ENCODE measurements around the gene MAVS. TPM values are rescaled to one million over a fixed set of nuclear protein-coding genes. Genes with fewer than 3 reads are reported as not detected.
"Not testable (repeated sequence)": the region's sequence is repeated elsewhere in the genome, so short reads cannot be mapped to it uniquely, and the experiment has no call there.

Gene MAVS
- total RNA-seq, 4 donors from 2014 or later: 28.5 to 50.0 (median 40.1) TPM

GRCh38 chr20:3904224-3904623 lies 57.6 kb downstream of the MAVS start:
- Histone ChIP-seq H3K36me3 (peaks cover 0 to 15% of the 10 kb centered on the region in 2 donors), H3K27ac (no peak overlapping the region), H3K9me3 (no peaks in the 10 kb centered on the region), H3K27me3 (no peaks in the 10 kb centered on the region), H3K4me1 (peaks cover 5 to 82% (median 18%) of the 10 kb centered on the region in 3 donors), H3K4me3 (no peak overlapping the region)
- TF ChIP-seq EP300 (IDR thresholded peaks at IDR 0.05): no peak
- TF ChIP-seq POLR2AphosphoS5 (IDR thresholded peaks at IDR 0.05): no peak
- TF ChIP-seq CTCF (IDR thresholded peaks at IDR 0.05): no peak
- no peak for TF ChIP-seq POLR2A (IDR thresholded peaks at IDR 0.05)
- no peak for ATAC-seq
- 63% methylated on average over 2 of the region's 2 CpGs for WGBS, 2 donors (ENCODE audit: low coverage in 1 of 2)

- Histone ChIP-seq H3K4me1 (peaks cover 5 to 76% (median 18%) of the 10 kb centered on the region in 3 donors), H3K27ac (no peak overlapping the region), H3K9me3 (no peaks in the 10 kb centered on the region), H3K4me3 (no peak overlapping the region), H3K36me3 (peaks cover 0 to 21% of the 10 kb centered on the region in 2 donors), H3K27me3 (no peaks in the 10 kb centered on the region)
- TF ChIP-seq EP300 (IDR thresholded peaks at IDR 0.05): no peak
- TF ChIP-seq POLR2AphosphoS5 (IDR thresholded peaks at IDR 0.05): no peak
- ATAC-seq: no peak
- 60 to 77% methylated on average over 2 to 5 of the region's 5 CpGs for WGBS, 2 donors (ENCODE audit: low coverage in 1 of 2)
These were observed 58.2 kb downstream of the MAVS start for GRCh38 chr20:3904857-3905256.

- peaks cover 0 to 43% of the 10 kb centered on the region in 2 donors for H3K36me3 ChIP-seq
- peaks cover 2 to 63% (median 6%) of the 10 kb centered on the region in 3 donors for H3K4me1 ChIP-seq
- not testable (repeated sequence) for H3K27me3 ChIP-seq, H3K27ac ChIP-seq, H3K4me3 ChIP-seq, H3K9me3 ChIP-seq, ATAC-seq
- 83 to 84% methylated on average over 9 to 11 of the region's 17 CpGs for WGBS, 2 donors (ENCODE audit: low coverage in 1 of 2)
These were observed 60.4 kb downstream of the MAVS start for GRCh38 chr20:3906744-3907721.

- peaks cover 0 to 59% of the 10 kb centered on the region in 2 donors for H3K36me3 ChIP-seq
- TF ChIP-seq POLR2A (IDR thresholded peaks at IDR 0.05) (no peak), CTCF (IDR thresholded peaks at IDR 0.05) (no peak), EP300 (IDR thresholded peaks at IDR 0.05) (no peak), POLR2AphosphoS5 (IDR thresholded peaks at IDR 0.05) (no peak)
These were observed 62.0 kb downstream of the MAVS start for GRCh38 chr20:3908667-3909066.

GRCh38 chr20:3909952-3910366 lies 63.3 kb downstream of the MAVS start:
- no peak overlapping the region for H3K27ac ChIP-seq
- H3K36me3 ChIP-seq: peaks cover 0 to 72% of the 10 kb centered on the region in 2 donors
- no peak for TF ChIP-seq CTCF (IDR thresholded peaks at IDR 0.05)
- no peak for TF ChIP-seq POLR2A (IDR thresholded peaks at IDR 0.05)
- TF ChIP-seq POLR2AphosphoS5 (IDR thresholded peaks at IDR 0.05): no peak
- H3K4me1 ChIP-seq: peaks cover 0 to 35% (median 0%) of the 10 kb centered on the region in 3 donors
- H3K9me3 ChIP-seq: no peaks in the 10 kb centered on the region
- ATAC-seq: no peak
- H3K4me3 ChIP-seq: no peak overlapping the region
- H3K27me3 ChIP-seq: no peaks in the 10 kb centered on the region

More at GRCh38 chr20:3908667-3909066, 62.0 kb downstream of the MAVS start:
- H3K27me3 ChIP-seq: no peaks in the 10 kb centered on the region
- H3K4me3 ChIP-seq: no peak overlapping the region
- no peaks in the 10 kb centered on the region for H3K9me3 ChIP-seq
- WGBS, 2 donors (ENCODE audit: low coverage in 1 of 2): 66 to 85% methylated on average over 2 to 4 of the region's 4 CpGs
- H3K27ac ChIP-seq: no peak overlapping the region
- ATAC-seq: no peak
- peaks cover 0 to 47% (median under 1%) of the 10 kb centered on the region in 3 donors for H3K4me1 ChIP-seq

GRCh38 chr20:3910853-3911252 lies 64.2 kb downstream of the MAVS start:
- no peak for ATAC-seq
- WGBS, 2 donors (ENCODE audit: low coverage in 1 of 2): 65 to 70% methylated on average over 2 of the region's 2 CpGs
- Histone ChIP-seq H3K27ac (no peak overlapping the region), H3K9me3 (no peaks in the 10 kb centered on the region), H3K27me3 (no peaks in the 10 kb centered on the region), H3K4me1 (peaks cover 0 to 27% (median 0%) of the 10 kb centered on the region in 3 donors), H3K36me3 (peaks cover 0 to 80% of the 10 kb centered on the region in 2 donors), H3K4me3 (no peak overlapping the region)
- TF ChIP-seq EP300 (IDR thresholded peaks at IDR 0.05) (no peak), POLR2AphosphoS5 (IDR thresholded peaks at IDR 0.05) (no peak)
